Keratinocyte (primary cell): Measurements from ENCODE around the gene RAB11A. TPM values are rescaled to one million over a fixed set of nuclear protein-coding genes. Genes with fewer than 3 reads are reported as not detected.

Experiments
- DNase-seq: peaks from one replicate; pipeline ENCODE4 v3.0.0-alpha.2; 2011; ENCODE audit warnings: low read depth, missing footprints, low spot score
- FAIRE-seq: peaks from 2 replicates; lab custom pipeline; 2011; peaks lifted over from hg19 to GRCh38; lab: Jason Lieb, UNC
- H2AFZ ChIP-seq: 2 replicates; pipeline ENCODE4 v1.6.0; 2012; ENCODE audit warnings: low read length, control low read depth, inconsistent platforms; ENCODE audit not compliant: control insufficient read depth
- H3K27ac ChIP-seq: 2 replicates; pipeline ENCODE4 v1.5.1; 2011; ENCODE audit warnings: low read length; ENCODE audit not compliant: control insufficient read depth, insufficient read depth
- H3K27me3 ChIP-seq: 3 replicates; pipeline ENCODE4 v1.6.0; 2011; ENCODE audit warnings: low read length; ENCODE audit not compliant: control insufficient read depth, insufficient read depth; ENCODE audit errors: extremely low read depth
- H3K36me3 ChIP-seq, 2 experiments: 2 replicates in 1 of 2; 3 replicates in 1 of 2; pipeline ENCODE4 v1.5.1; 2011; ENCODE audit warnings: low read length in 2 of 2, mild to moderate bottlenecking in 1 of 2; ENCODE audit not compliant: control insufficient read depth in 2 of 2, insufficient read depth in 2 of 2; ENCODE audit errors: extremely low read depth in 1 of 2
- H3K4me1 ChIP-seq: 3 replicates; pipeline ENCODE4 v1.5.1; 2011; ENCODE audit warnings: low read length; ENCODE audit not compliant: control insufficient read depth, insufficient read depth; ENCODE audit errors: extremely low read depth
- H3K4me2 ChIP-seq: 3 replicates; pipeline ENCODE4 v1.6.0; 2011; ENCODE audit warnings: low read depth, low read length; ENCODE audit not compliant: control insufficient read depth, insufficient read depth; ENCODE audit errors: extremely low read depth
- H3K4me3 ChIP-seq, 3 experiments: fragments of 200-600 bp in 1 of 3; sonication (generic) in 1 of 3; 2 replicates in 2 of 3; 3 replicates in 1 of 3; pipeline ENCODE4 v1.5.1; 2011 to 2016; ENCODE audit warnings: low read length in 3 of 3, mild to moderate bottlenecking in 3 of 3, control low read depth in 2 of 3, inconsistent platforms in 1 of 3, low read depth in 1 of 3, mixed read lengths in 1 of 3, mixed run types in 1 of 3, moderate library complexity in 1 of 3; ENCODE audit not compliant: control insufficient read depth in 2 of 3, insufficient read depth in 2 of 3; ENCODE audit errors: extremely low read depth in 1 of 3
- H3K79me2 ChIP-seq: 2 replicates; pipeline ENCODE4 v1.6.0; 2012; ENCODE audit warnings: low read length; ENCODE audit not compliant: control insufficient read depth, insufficient read depth
- H3K9ac ChIP-seq: 3 replicates; pipeline ENCODE4 v1.6.0; 2011; ENCODE audit warnings: low read length; ENCODE audit not compliant: control insufficient read depth, insufficient read depth; ENCODE audit errors: extremely low read depth
- H3K9me1 ChIP-seq: 3 replicates; pipeline ENCODE4 v1.6.0; 2011; ENCODE audit warnings: low read length; ENCODE audit not compliant: control insufficient read depth, insufficient read depth; ENCODE audit errors: extremely low read depth
- H3K9me3 ChIP-seq: 2 replicates; pipeline ENCODE4 v1.5.1; 2012; ENCODE audit warnings: low read depth, low read length; ENCODE audit not compliant: control insufficient read depth
- H4K20me1 ChIP-seq: 3 replicates; pipeline ENCODE4 v1.6.0; 2011; ENCODE audit warnings: low read length; ENCODE audit not compliant: control insufficient read depth, insufficient read depth; ENCODE audit errors: extremely low read depth
- CTCF ChIP-seq, 3 experiments: IDR thresholded peaks in 1 of 3; conservative IDR thresholded peaks in 1 of 3; optimal IDR thresholded peaks in 1 of 3; 2 replicates in 2 of 3; 3 replicates in 1 of 3; pipeline versions ENCODE3 to v1.5.1; 2011; ENCODE audit warnings: low read length in 3 of 3, mild to moderate bottlenecking in 3 of 3, moderate library complexity in 2 of 3, control low read depth in 1 of 3, inconsistent platforms in 1 of 3; ENCODE audit not compliant: insufficient read depth in 2 of 3; ENCODE audit errors: extremely low read depth in 1 of 3
- EZH2 ChIP-seq: IDR thresholded peaks from one replicate; pipeline ENCODE4 v1.6.1; 2012; ENCODE audit warnings: inconsistent platforms, mild to moderate bottlenecking, low read length, moderate library complexity
- dilution Hi-C: fragments of 300-500 bp; cut with MboI; formaldehyde crosslinking; loops from one replicate; pipeline ENCODE4 v1.7.0; 2020; ENCODE audit warnings: low sequenced_read_pairs; ENCODE audit not compliant: extremely low pct_ligation_motif_present
- polyA plus RNA-seq, 5 experiments: library from polyadenylated mRNA; depleted of rRNA in 3 of 5; stranded (reverse) in 3 of 5; stranded (forward) in 1 of 5; unstranded in 1 of 5; fragments of >200 nt; gene quantifications; 1 replicate in 1 of 5; 2 replicates in 3 of 5; 3 replicates in 1 of 5; pipeline versions ENCODE4 v1.2.1 to v1.2.3, GENCODE V29; 2011 to 2012; ENCODE audit warnings: missing spikeins in 2 of 5, low read depth in 1 of 5, low replicate concordance in 1 of 5

Gene RAB11A
- polyA plus RNA-seq, 1 donor (not counting 4 experiments of a cell fraction or from before 2014, with no cell fraction given): 537 TPM

DNA sequence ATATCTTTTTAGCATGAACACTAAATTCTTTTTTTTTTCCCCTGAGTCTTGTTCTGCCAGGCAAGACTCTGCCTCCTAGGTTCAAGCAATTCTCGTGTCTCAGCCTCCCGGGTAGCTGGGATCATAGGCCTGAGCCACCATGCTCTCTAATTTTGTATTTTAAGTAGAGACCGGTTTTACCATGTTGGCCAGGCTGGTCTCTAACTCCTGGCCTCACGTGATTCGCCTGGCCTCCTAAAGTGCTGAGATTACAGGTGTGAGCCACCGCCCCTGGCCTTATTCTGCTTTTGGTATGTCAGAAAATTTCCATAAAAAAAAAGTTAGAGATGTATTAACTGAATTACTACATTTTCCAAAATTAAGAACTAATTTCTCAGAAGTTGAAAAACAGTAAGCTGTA is 14.3 kb downstream of the RAB11A start:
- dilution Hi-C loops: no loop called here

GRCh38 chr15:65884511-65884910 is 15.2 kb downstream of the RAB11A start:
- TF ChIP-seq EZH2: no peak
- no peak for TF ChIP-seq CTCF (optimal IDR thresholded peaks at IDR 0.05 in 1 of 3, IDR thresholded peaks at IDR 0.05 in 1 of 3, conservative IDR thresholded peaks at IDR 0.05 in 1 of 3; ENCODE audit: extremely low read depth in 1 of 3, insufficient read depth in 2 of 3, low read length in 3 of 3)
- peaks cover 50% of the 10 kb centered on the region for H3K79me2 ChIP-seq
- no peak for FAIRE-seq
- H3K36me3 ChIP-seq: peaks cover 5 to 26% of the 10 kb centered on the region in 2 experiments
- H3K9me1 ChIP-seq: no peaks in the 10 kb centered on the region
- H3K4me1 ChIP-seq: no peaks in the 10 kb centered on the region
- DNase-seq: no peak
- peaks cover 3% of the 10 kb centered on the region for H4K20me1 ChIP-seq
- dilution Hi-C loops: no loop called here
- H2AFZ ChIP-seq: no peak overlapping the region
- H3K9ac ChIP-seq: no peak overlapping the region
- H3K4me2 ChIP-seq: no peak overlapping the region
- H3K27ac ChIP-seq: no peak overlapping the region
- no peaks in the 10 kb centered on the region for H3K27me3 ChIP-seq
- no peak overlapping the region for H3K4me3 ChIP-seq
- no peaks in the 10 kb centered on the region for H3K9me3 ChIP-seq

More for the DNA sequence above, 14.3 kb downstream of the RAB11A start:
- TF ChIP-seq EZH2: no peak
- no peak for TF ChIP-seq CTCF (optimal IDR thresholded peaks at IDR 0.05 in 1 of 3, IDR thresholded peaks at IDR 0.05 in 1 of 3, conservative IDR thresholded peaks at IDR 0.05 in 1 of 3; ENCODE audit: extremely low read depth in 1 of 3, insufficient read depth in 2 of 3, low read length in 3 of 3)
- no peak overlapping the region for H3K27ac ChIP-seq
- peaks cover 41% of the 10 kb centered on the region for H3K79me2 ChIP-seq
- peaks cover 7 to 21% of the 10 kb centered on the region in 2 experiments for H3K36me3 ChIP-seq
- H3K9me3 ChIP-seq: no peaks in the 10 kb centered on the region
- no peaks in the 10 kb centered on the region for H3K9me1 ChIP-seq
- no peak overlapping the region for H3K4me3 ChIP-seq
- peaks cover 3% of the 10 kb centered on the region for H4K20me1 ChIP-seq
- H3K27me3 ChIP-seq: no peaks in the 10 kb centered on the region
- H3K4me1 ChIP-seq: no peaks in the 10 kb centered on the region
- DNase-seq (no peak), FAIRE-seq (no peak)
- no peak overlapping the region for H3K9ac ChIP-seq
- no peak overlapping the region for H2AFZ ChIP-seq
- no peak overlapping the region for H3K4me2 ChIP-seq
